T-helper 17 cell (primary cell): Measurements from ENCODE around the gene AGPAT3. TPM values are rescaled to one million over a fixed set of nuclear protein-coding genes. Genes with fewer than 3 reads are reported as not detected.
A peak's percentile ranks its signal among the peaks of the same experiment; 100 is the strongest.
"Not testable (repeated sequence)": the region's sequence is repeated elsewhere in the genome, so short reads cannot be mapped to it uniquely, and the experiment has no call there.

Experiments
- ATAC-seq: fragments of 150-1000 bp; cut with Tn5 transposase; 2 replicates; pipeline ENCODE4 v1.10.0; 2021; ENCODE audit warnings: mild to moderate bottlenecking, moderate library complexity
- DNase-seq, 3 donors: peaks; one replicate each; pipeline versions ENCODE4 v3.0.0 to v3.0.0-alpha.2; 2020 to 2021
- H3K9me3 ChIP-seq: one replicate; pipeline ENCODE4 v1.7.0; 2013; ENCODE audit warnings: low read length, mild to moderate bottlenecking; ENCODE audit not compliant: control insufficient read depth, poor library complexity, severe bottlenecking
- H3K27ac Mint-ChIP-seq: one replicate; pipeline ENCODE4 v1.8.0; 2022; ENCODE audit warnings: mild to moderate bottlenecking, moderate library complexity, mixed read lengths
- H3K27me3 Mint-ChIP-seq: one replicate; pipeline ENCODE4 v1.8.0; 2022; ENCODE audit warnings: mixed read lengths
- H3K36me3 Mint-ChIP-seq: one replicate; pipeline ENCODE4 v1.8.0; 2022; ENCODE audit warnings: low read depth, mixed read lengths
- H3K4me1 Mint-ChIP-seq: one replicate; pipeline ENCODE4 v1.8.0; 2022; ENCODE audit warnings: mild to moderate bottlenecking, mixed read lengths
- H3K4me3 Mint-ChIP-seq: one replicate; pipeline ENCODE4 v1.8.0; 2022; ENCODE audit warnings: mild to moderate bottlenecking, moderate library complexity, mixed read lengths
- total RNA-seq, 4 donors: library from RNA in 2 of 4; stranded (reverse) in 2 of 4; gene quantifications; one replicate each; pipeline ENCODE4 v1.2.3 and lab custom pipeline; 2022 to 2026

The AGPAT3 gene
- total RNA-seq, 2 donors from 2014 or later, result 64.1 to 67.3 TPM

GRCh38 chr21:43886565-43886964 lies 21.5 kb downstream of the AGPAT3 start:
- Mint-ChIP-seq H3K4me1 (peaks cover 34% of the 10 kb centered on the region), H3K27ac (no peak overlapping the region), H3K4me3 (no peak overlapping the region), H3K27me3 (no peaks in the 10 kb centered on the region), H3K36me3 (no peaks in the 10 kb centered on the region)
- H3K9me3 ChIP-seq, result no peaks in the 10 kb centered on the region
- ATAC-seq (no peak), DNase-seq (no peak)

- no peaks in the 10 kb centered on the region for H3K36me3 Mint-ChIP-seq
- H3K9me3 ChIP-seq, result no peaks in the 10 kb centered on the region
- ATAC-seq, result peak; percentile 79
- H3K27me3 Mint-ChIP-seq, result no peaks in the 10 kb centered on the region
- peak overlapping the region; percentile 68 for H3K27ac Mint-ChIP-seq
- peaks cover 36% of the 10 kb centered on the region for H3K4me1 Mint-ChIP-seq
- peak overlapping the region; percentile 25 for H3K4me3 Mint-ChIP-seq
- no peak for DNase-seq
Measured at GRCh38 chr21:43889069-43889468, 24.0 kb downstream of the AGPAT3 start.

- DNase-seq, result no peak
- Mint-ChIP-seq H3K4me3 (peak overlapping the region; percentile 25), H3K4me1 (peaks cover 36% of the 10 kb centered on the region), H3K27me3 (no peaks in the 10 kb centered on the region), H3K27ac (peak overlapping the region; percentile 68), H3K36me3 (no peaks in the 10 kb centered on the region)
- ATAC-seq, result no peak
- no peaks in the 10 kb centered on the region for H3K9me3 ChIP-seq
Measured at GRCh38 chr21:43890042-43890441, 25.0 kb downstream of the AGPAT3 start.

- H3K4me1 Mint-ChIP-seq, result peaks cover 32% of the 10 kb centered on the region
- H3K36me3 Mint-ChIP-seq, result no peaks in the 10 kb centered on the region
- H3K9me3 ChIP-seq, result no peaks in the 10 kb centered on the region
- ATAC-seq, result no peak
- DNase-seq, result no peak
- peak overlapping the region; percentile 89 for H3K27ac Mint-ChIP-seq
- H3K4me3 Mint-ChIP-seq, result peak overlapping the region; percentile 91
- H3K27me3 Mint-ChIP-seq, result no peaks in the 10 kb centered on the region
Measured at GRCh38 chr21:43892334-43892733, 27.3 kb downstream of the AGPAT3 start.

GRCh38 chr21:43892984-43893535 lies 28.0 kb downstream of the AGPAT3 start:
- ATAC-seq (peak; percentile 24), DNase-seq (no peak)
- Mint-ChIP-seq H3K27me3 (no peaks in the 10 kb centered on the region), H3K4me3 (peak overlapping the region; percentile 91), H3K36me3 (no peaks in the 10 kb centered on the region), H3K27ac (peak overlapping the region; percentile 89), H3K4me1 (peaks cover 32% of the 10 kb centered on the region)
- H3K9me3 ChIP-seq, result no peaks in the 10 kb centered on the region

- H3K9me3 ChIP-seq, result no peaks in the 10 kb centered on the region
- H3K27me3 Mint-ChIP-seq, result no peaks in the 10 kb centered on the region
- ATAC-seq, result peak; percentile 50
- H3K4me3 Mint-ChIP-seq, result peak overlapping the region; percentile 91
- peaks cover 27% of the 10 kb centered on the region for H3K4me1 Mint-ChIP-seq
- DNase-seq, result no peak
- peak overlapping the region; percentile 89 for H3K27ac Mint-ChIP-seq
- no peaks in the 10 kb centered on the region for H3K36me3 Mint-ChIP-seq
Measured at GRCh38 chr21:43893536-43894205, 28.6 kb downstream of the AGPAT3 start.

GRCh38 chr21:43894206-43894577 lies 29.2 kb downstream of the AGPAT3 start:
- peak overlapping the region; percentile 91 for H3K4me3 Mint-ChIP-seq

GRCh38 chr21:43895196-43895595 lies 30.2 kb downstream of the AGPAT3 start:
- Mint-ChIP-seq H3K4me1 (peaks cover 29% of the 10 kb centered on the region), H3K27me3 (no peaks in the 10 kb centered on the region)

More at GRCh38 chr21:43894206-43894577, 29.2 kb downstream of the AGPAT3 start:
- peak overlapping the region; percentile 89 for H3K27ac Mint-ChIP-seq
- ATAC-seq, result peak; percentile 12
- no peaks in the 10 kb centered on the region for H3K36me3 Mint-ChIP-seq
- H3K4me1 Mint-ChIP-seq, result peaks cover 27% of the 10 kb centered on the region
- H3K27me3 Mint-ChIP-seq, result no peaks in the 10 kb centered on the region
- DNase-seq, result no peak
- no peaks in the 10 kb centered on the region for H3K9me3 ChIP-seq

GRCh38 chr21:43896696-43897299 lies 31.8 kb downstream of the AGPAT3 start:
- not testable (repeated sequence) for ATAC-seq, H3K27ac Mint-ChIP-seq, DNase-seq, H3K4me3 Mint-ChIP-seq, H3K36me3 Mint-ChIP-seq, H3K27me3 Mint-ChIP-seq, H3K9me3 ChIP-seq
- H3K4me1 Mint-ChIP-seq, result peaks cover 37% of the 10 kb centered on the region

More at GRCh38 chr21:43895196-43895595, 30.2 kb downstream of the AGPAT3 start:
- no peak overlapping the region for H3K4me3 Mint-ChIP-seq
- H3K36me3 Mint-ChIP-seq, result no peaks in the 10 kb centered on the region
- no peaks in the 10 kb centered on the region for H3K9me3 ChIP-seq
- ATAC-seq (no peak), DNase-seq (no peak)
- no peak overlapping the region for H3K27ac Mint-ChIP-seq

- Mint-ChIP-seq H3K36me3 (peaks cover 2% of the 10 kb centered on the region), H3K27me3 (no peaks in the 10 kb centered on the region), H3K4me3 (no peak overlapping the region), H3K27ac (no peak overlapping the region), H3K4me1 (peaks cover 28% of the 10 kb centered on the region)
- ATAC-seq, result no peak
- DNase-seq, result no peak
- H3K9me3 ChIP-seq, result no peaks in the 10 kb centered on the region
Measured at GRCh38 chr21:43899307-43900077, 34.5 kb downstream of the AGPAT3 start.

GRCh38 chr21:43900078-43900385 lies 35.0 kb downstream of the AGPAT3 start:
- H3K36me3 Mint-ChIP-seq, result peaks cover 2% of the 10 kb centered on the region
- H3K27ac Mint-ChIP-seq, result no peak overlapping the region
- H3K4me1 Mint-ChIP-seq, result peaks cover 26% of the 10 kb centered on the region
- H3K27me3 Mint-ChIP-seq, result no peaks in the 10 kb centered on the region
- ATAC-seq (no peak), DNase-seq (no peak)
- H3K9me3 ChIP-seq, result no peaks in the 10 kb centered on the region
- H3K4me3 Mint-ChIP-seq, result no peak overlapping the region

GRCh38 chr21:43900690-43901089 lies 35.7 kb downstream of the AGPAT3 start:
- Mint-ChIP-seq H3K27ac (peak overlapping the region; percentile 51), H3K4me1 (peaks cover 28% of the 10 kb centered on the region), H3K27me3 (no peaks in the 10 kb centered on the region), H3K36me3 (peaks cover 3% of the 10 kb centered on the region), H3K4me3 (no peak overlapping the region)
- no peak for ATAC-seq
- H3K9me3 ChIP-seq, result no peaks in the 10 kb centered on the region
- no peak for DNase-seq

GRCh38 chr21:43902441-43902840 lies 37.4 kb downstream of the AGPAT3 start:
- no peak overlapping the region for H3K4me3 Mint-ChIP-seq
- no peaks in the 10 kb centered on the region for H3K9me3 ChIP-seq
- H3K27me3 Mint-ChIP-seq, result no peaks in the 10 kb centered on the region
- no peak for DNase-seq
- no peak for ATAC-seq
- peaks cover 28% of the 10 kb centered on the region for H3K4me1 Mint-ChIP-seq
- no peak overlapping the region for H3K27ac Mint-ChIP-seq
- peaks cover 5% of the 10 kb centered on the region for H3K36me3 Mint-ChIP-seq
